ENCODE results near the gene ACAT2.
"Not testable (repeated sequence)": the region's sequence is repeated elsewhere in the genome, so short reads cannot be mapped to it uniquely, and the experiment has no call there.

Gene ACAT2

GRCh38 chr6:159821122-159821521 is 59.3 kb downstream of the ACAT2 start:
- H3K27ac ChIP-seq, result no peak overlapping the region
- TF ChIP-seq ZFX (IDR thresholded peaks at IDR 0.05) (no peak), CTCF (conservative IDR thresholded peaks at IDR 0.05) (no peak)

- TF ChIP-seq CTCF (conservative IDR thresholded peaks at IDR 0.05), result no peak
- no peak for TF ChIP-seq ZFX (IDR thresholded peaks at IDR 0.05)
- no peak overlapping the region for H3K27ac ChIP-seq
Measured at GRCh38 chr6:159821726-159822125, 59.9 kb downstream of the ACAT2 start.

GRCh38 chr6:159823953-159824352 is 62.1 kb downstream of the ACAT2 start:
- no peak overlapping the region for H3K27ac ChIP-seq
- TF ChIP-seq ZFX (IDR thresholded peaks at IDR 0.05), result no peak
- TF ChIP-seq CTCF (conservative IDR thresholded peaks at IDR 0.05), result no peak

GRCh38 chr6:159824690-159825089 is 62.8 kb downstream of the ACAT2 start:
- H3K27ac ChIP-seq, result not testable (repeated sequence)

GRCh38 chr6:159826004-159826403 is 64.2 kb downstream of the ACAT2 start:
- TF ChIP-seq ZFX (IDR thresholded peaks at IDR 0.05), result no peak
- no peak for TF ChIP-seq CTCF (conservative IDR thresholded peaks at IDR 0.05)
- H3K27ac ChIP-seq, result no peak overlapping the region

GRCh38 chr6:159826968-159827647 is 65.3 kb downstream of the ACAT2 start:
- no peak overlapping the region for H3K27ac ChIP-seq
- TF ChIP-seq CTCF (conservative IDR thresholded peaks at IDR 0.05) (no peak), ZFX (IDR thresholded peaks at IDR 0.05) (no peak)

- no peak overlapping the region for H3K27ac ChIP-seq
- no peak for TF ChIP-seq ZFX (IDR thresholded peaks at IDR 0.05)
- TF ChIP-seq CTCF (conservative IDR thresholded peaks at IDR 0.05), result no peak
Measured at GRCh38 chr6:159828074-159828473, 66.2 kb downstream of the ACAT2 start.
